Activated T-helper 17 cell treated with anti-CD3 and anti-CD28 coated beads, Interleukin-2, amount 50 U/mL, for 72 hours (primary cell): ENCODE data around the gene NHP2. TPM values are rescaled to one million over a fixed set of nuclear protein-coding genes. Genes with fewer than 3 reads are reported as not detected.
A peak's percentile ranks its signal among the peaks of the same experiment; 100 is the strongest.
"Not testable (repeated sequence)": the region's sequence is repeated elsewhere in the genome, so short reads cannot be mapped to it uniquely, and the experiment has no call there.

Source experiments
- ATAC-seq: fragments of 150-1000 bp; cut with Tn5 transposase; replicated peaks from 2 replicates; pipeline ENCODE4 v1.10.0; 2021; ENCODE audit warnings: mild to moderate bottlenecking, moderate library complexity
- H3K27ac Mint-ChIP-seq: one replicate; pipeline ENCODE4 v1.8.0; 2022; ENCODE audit warnings: mixed read lengths
- H3K27me3 Mint-ChIP-seq: one replicate; pipeline ENCODE4 v1.8.0; 2022; ENCODE audit warnings: mixed read lengths
- H3K36me3 Mint-ChIP-seq: one replicate; pipeline ENCODE4 v1.8.0; 2022; ENCODE audit warnings: low read depth, mild to moderate bottlenecking, mixed read lengths
- H3K4me1 Mint-ChIP-seq: one replicate; pipeline ENCODE4 v1.8.0; 2022; ENCODE audit warnings: mixed read lengths
- H3K4me3 Mint-ChIP-seq: one replicate; pipeline ENCODE4 v1.8.0; 2022; ENCODE audit warnings: mild to moderate bottlenecking, mixed read lengths
- H3K9me3 Mint-ChIP-seq: one replicate; pipeline ENCODE4 v1.8.0; 2022; ENCODE audit warnings: mixed read lengths
- total RNA-seq, 2 donors: library from RNA; stranded (reverse); gene quantifications; one replicate each; pipeline ENCODE4 v1.2.3, GENCODE V29; 2022

The NHP2 gene
- total RNA-seq = 100 to 1,000 TPM; 143 to 282 TPM

GRCh38 chr5:178153530-178154340, at the start of gene NHP2:
Gene NHP2 (minus strand): TSS chr5:178153885. CDS start chr5:178153817, 68 bp downstream.
- Mint-ChIP-seq H3K4me3 (peak within 1 kb of the TSS; percentile 89), H3K27me3 (no peaks in the 10 kb centered on the region), H3K9me3 (no peaks in the 10 kb centered on the region), H3K4me1 (peaks cover 24% of the 10 kb centered on the region), H3K27ac (peak within 1 kb of the TSS; percentile 88), H3K36me3 (peaks cover 52% of the 10 kb centered on the region)
- peak; percentile 98 for ATAC-seq

GRCh38 chr5:178202541-178202940, 48.9 kb upstream of the NHP2 start:
- H3K4me3 Mint-ChIP-seq = peak overlapping the region; percentile 50
- H3K27me3 Mint-ChIP-seq = no peaks in the 10 kb centered on the region
- H3K4me1 Mint-ChIP-seq = peaks cover 21% of the 10 kb centered on the region
- no peak overlapping the region for H3K27ac Mint-ChIP-seq
- no peaks in the 10 kb centered on the region for H3K9me3 Mint-ChIP-seq
- no peak for ATAC-seq
- H3K36me3 Mint-ChIP-seq = peaks cover 31% of the 10 kb centered on the region

GRCh38 chr5:178201927-178202235, 48.2 kb upstream of the NHP2 start:
- no peak overlapping the region for H3K4me3 Mint-ChIP-seq
- peaks cover 16% of the 10 kb centered on the region for H3K4me1 Mint-ChIP-seq
- H3K27ac Mint-ChIP-seq = no peak overlapping the region
- ATAC-seq = no peak
- peaks cover 24% of the 10 kb centered on the region for H3K36me3 Mint-ChIP-seq
- H3K9me3 Mint-ChIP-seq = no peaks in the 10 kb centered on the region
- H3K27me3 Mint-ChIP-seq = no peaks in the 10 kb centered on the region

GRCh38 chr5:178201221-178201926, 47.7 kb upstream of the NHP2 start:
- Mint-ChIP-seq H3K27ac (no peak overlapping the region), H3K27me3 (no peaks in the 10 kb centered on the region), H3K4me1 (peaks cover 11% of the 10 kb centered on the region), H3K9me3 (no peaks in the 10 kb centered on the region), H3K36me3 (peaks cover 19% of the 10 kb centered on the region), H3K4me3 (no peak overlapping the region)
- ATAC-seq = no peak

- ATAC-seq = no peak
- Mint-ChIP-seq H3K27me3 (peaks cover 3% of the 10 kb centered on the region), H3K36me3 (peaks cover 7% of the 10 kb centered on the region), H3K4me1 (peaks cover 5% of the 10 kb centered on the region), H3K9me3 (no peaks in the 10 kb centered on the region), H3K27ac (no peak overlapping the region), H3K4me3 (no peak overlapping the region)
Observed at GRCh38 chr5:178199581-178200434, 46.1 kb upstream of the NHP2 start.

- Mint-ChIP-seq H3K36me3 (no peaks in the 10 kb centered on the region), H3K27me3 (peaks cover 4% of the 10 kb centered on the region), H3K4me1 (no peaks in the 10 kb centered on the region), H3K4me3 (no peak overlapping the region), H3K9me3 (no peaks in the 10 kb centered on the region), H3K27ac (no peak overlapping the region)
- ATAC-seq = no peak
Observed at GRCh38 chr5:178198706-178199105, 45.0 kb upstream of the NHP2 start.

GRCh38 chr5:178198151-178198550, 44.5 kb upstream of the NHP2 start:
- H3K27me3 Mint-ChIP-seq, H3K9me3 Mint-ChIP-seq, H3K27ac Mint-ChIP-seq, H3K36me3 Mint-ChIP-seq, ATAC-seq, H3K4me3 Mint-ChIP-seq, H3K4me1 Mint-ChIP-seq: not testable (repeated sequence)

- Mint-ChIP-seq H3K27ac (no peak overlapping the region), H3K36me3 (no peaks in the 10 kb centered on the region), H3K4me1 (no peaks in the 10 kb centered on the region), H3K9me3 (no peaks in the 10 kb centered on the region), H3K27me3 (peaks cover 11% of the 10 kb centered on the region), H3K4me3 (no peak overlapping the region)
- no peak for ATAC-seq
Observed at GRCh38 chr5:178196986-178197385, 43.3 kb upstream of the NHP2 start.

GRCh38 chr5:178196281-178196812, 42.7 kb upstream of the NHP2 start:
- Mint-ChIP-seq H3K4me1 (no peaks in the 10 kb centered on the region), H3K27me3 (peaks cover 11% of the 10 kb centered on the region), H3K9me3 (no peaks in the 10 kb centered on the region), H3K27ac (no peak overlapping the region), H3K36me3 (no peaks in the 10 kb centered on the region), H3K4me3 (no peak overlapping the region)
- ATAC-seq = no peak

GRCh38 chr5:178194026-178194425, 40.3 kb upstream of the NHP2 start:
- H3K4me1 Mint-ChIP-seq = no peaks in the 10 kb centered on the region
- H3K36me3 Mint-ChIP-seq = no peaks in the 10 kb centered on the region
- no peak for ATAC-seq
- peaks cover 11% of the 10 kb centered on the region for H3K27me3 Mint-ChIP-seq
- no peak overlapping the region for H3K4me3 Mint-ChIP-seq
- H3K27ac Mint-ChIP-seq = no peak overlapping the region
- H3K9me3 Mint-ChIP-seq = no peaks in the 10 kb centered on the region

GRCh38 chr5:178193251-178193809, 39.6 kb upstream of the NHP2 start:
- H3K4me1 Mint-ChIP-seq = no peaks in the 10 kb centered on the region
- no peaks in the 10 kb centered on the region for H3K9me3 Mint-ChIP-seq
- no peak for ATAC-seq
- H3K36me3 Mint-ChIP-seq = no peaks in the 10 kb centered on the region
- peaks cover 17% of the 10 kb centered on the region for H3K27me3 Mint-ChIP-seq
- H3K27ac Mint-ChIP-seq = no peak overlapping the region
- H3K4me3 Mint-ChIP-seq = no peak overlapping the region

GRCh38 chr5:178192787-178193186, 39.1 kb upstream of the NHP2 start:
- ATAC-seq = no peak
- H3K9me3 Mint-ChIP-seq = no peaks in the 10 kb centered on the region
- no peaks in the 10 kb centered on the region for H3K36me3 Mint-ChIP-seq
- H3K27me3 Mint-ChIP-seq = peaks cover 18% of the 10 kb centered on the region
- H3K4me1 Mint-ChIP-seq = no peaks in the 10 kb centered on the region
- no peak overlapping the region for H3K27ac Mint-ChIP-seq
- H3K4me3 Mint-ChIP-seq = no peak overlapping the region

- ATAC-seq = peak; percentile 74
- no peak overlapping the region for H3K4me3 Mint-ChIP-seq
- peaks cover 18% of the 10 kb centered on the region for H3K27me3 Mint-ChIP-seq
- H3K9me3 Mint-ChIP-seq = no peaks in the 10 kb centered on the region
- no peaks in the 10 kb centered on the region for H3K4me1 Mint-ChIP-seq
- no peak overlapping the region for H3K27ac Mint-ChIP-seq
- H3K36me3 Mint-ChIP-seq = no peaks in the 10 kb centered on the region
Observed at GRCh38 chr5:178192244-178192643, 38.6 kb upstream of the NHP2 start.

GRCh38 chr5:178191661-178192060, 38.0 kb upstream of the NHP2 start:
- Mint-ChIP-seq H3K9me3 (no peaks in the 10 kb centered on the region), H3K27ac (no peak overlapping the region), H3K4me3 (no peak overlapping the region), H3K27me3 (peaks cover 18% of the 10 kb centered on the region), H3K36me3 (no peaks in the 10 kb centered on the region), H3K4me1 (no peaks in the 10 kb centered on the region)
- no peak for ATAC-seq
